ENCODE measurements around the gene DENND5B.

DNA sequence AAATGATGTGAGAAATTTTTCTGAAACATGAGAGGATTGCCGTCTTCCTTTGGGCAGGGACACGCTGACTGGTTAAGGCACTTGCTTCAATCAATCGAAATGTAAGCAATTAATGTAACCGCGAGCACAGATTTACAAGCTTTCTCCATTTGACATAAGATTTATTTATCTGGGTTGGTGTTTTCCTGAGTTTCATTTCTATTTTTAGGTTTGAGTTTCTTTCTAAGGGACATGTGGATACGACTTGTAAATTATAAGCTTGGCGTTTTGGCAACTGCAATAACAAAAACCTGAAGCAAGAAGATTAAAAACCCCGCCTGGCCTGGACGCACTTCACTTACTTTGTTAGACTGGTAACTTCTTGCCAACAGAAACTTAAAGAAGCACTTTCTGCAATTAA, 244.7 kb downstream of the DENND5B start:
- TF ChIP-seq, protein P1, sequence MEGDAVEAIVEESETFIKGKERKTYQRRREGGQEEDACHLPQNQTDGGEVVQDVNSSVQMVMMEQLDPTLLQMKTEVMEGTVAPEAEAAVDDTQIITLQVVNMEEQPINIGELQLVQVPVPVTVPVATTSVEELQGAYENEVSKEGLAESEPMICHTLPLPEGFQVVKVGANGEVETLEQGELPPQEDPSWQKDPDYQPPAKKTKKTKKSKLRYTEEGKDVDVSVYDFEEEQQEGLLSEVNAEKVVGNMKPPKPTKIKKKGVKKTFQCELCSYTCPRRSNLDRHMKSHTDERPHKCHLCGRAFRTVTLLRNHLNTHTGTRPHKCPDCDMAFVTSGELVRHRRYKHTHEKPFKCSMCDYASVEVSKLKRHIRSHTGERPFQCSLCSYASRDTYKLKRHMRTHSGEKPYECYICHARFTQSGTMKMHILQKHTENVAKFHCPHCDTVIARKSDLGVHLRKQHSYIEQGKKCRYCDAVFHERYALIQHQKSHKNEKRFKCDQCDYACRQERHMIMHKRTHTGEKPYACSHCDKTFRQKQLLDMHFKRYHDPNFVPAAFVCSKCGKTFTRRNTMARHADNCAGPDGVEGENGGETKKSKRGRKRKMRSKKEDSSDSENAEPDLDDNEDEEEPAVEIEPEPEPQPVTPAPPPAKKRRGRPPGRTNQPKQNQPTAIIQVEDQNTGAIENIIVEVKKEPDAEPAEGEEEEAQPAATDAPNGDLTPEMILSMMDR (IDR thresholded peaks at IDR 0.05): no peak
- no peak for TF ChIP-seq POLR2A (IDR thresholded peaks at IDR 0.05)

Data from Peyer's patch (tissue), 4 donors.